GM12801 (cell line): Measurements from ENCODE around the gene CHERP.

ENCODE experiments used
- CTCF ChIP-seq: IDR thresholded peaks from one replicate; pipeline ENCODE4 v1.5.1; 2011; ENCODE audit warnings: control low read depth; ENCODE audit not compliant: insufficient read length; ENCODE audit errors: extremely low read depth

Gene CHERP

GRCh38 chr19:16586991-16587832, 45.0 kb upstream of the CHERP start:
- TF ChIP-seq CTCF: no peak

- no peak for TF ChIP-seq CTCF
Observed at GRCh38 chr19:16586477-16586871, 44.2 kb upstream of the CHERP start.

- TF ChIP-seq CTCF: no peak
Observed at GRCh38 chr19:16585808-16586476, 43.7 kb upstream of the CHERP start.

GRCh38 chr19:16585094-16585801, 43.0 kb upstream of the CHERP start:
- no peak for TF ChIP-seq CTCF

GRCh38 chr19:16584248-16585093, 42.2 kb upstream of the CHERP start:
- no peak for TF ChIP-seq CTCF

GRCh38 chr19:16582486-16583261, 40.4 kb upstream of the CHERP start:
- TF ChIP-seq CTCF: no peak
